Thyroid gland (tissue), 4 donors: Measurements from ENCODE around the gene SLC22A1. TPM values are rescaled to one million over a fixed set of nuclear protein-coding genes. Genes with fewer than 3 reads are reported as not detected.

Experiments
- DNase-seq, 2 donors: peaks; one replicate each; pipeline ENCODE4 v3.0.0-alpha.2; 2019
- H3K27ac ChIP-seq, 3 donors: fragments of 200-600 bp; sonication (generic); 1 replicate in 2 of 3; 2 replicates in 1 of 3; pipeline ENCODE4 v1.5.1; 2016 to 2019; ENCODE audit warnings: mild to moderate bottlenecking in 1 of 3, moderate library complexity in 1 of 3
- H3K27me3 ChIP-seq: fragments of 200-600 bp; sonication (generic); one replicate; pipeline ENCODE4 v1.5.1; 2019
- H3K36me3 ChIP-seq, 2 donors: fragments of 200-600 bp; sonication (generic); one replicate each; pipeline ENCODE4 v1.5.1; 2016 to 2019
- H3K4me1 ChIP-seq, 2 donors: fragments of 200-600 bp; sonication (generic); one replicate each; pipeline ENCODE4 v1.5.1; 2017 to 2019
- H3K4me3 ChIP-seq, 3 donors: fragments of 200-600 bp; sonication (generic); replicated peaks in 1 of 3; 1 replicate in 2 of 3; 2 replicates in 1 of 3; pipeline ENCODE4 v1.5.1; 2016; ENCODE audit warnings: mild to moderate bottlenecking in 1 of 3
- H3K9me3 ChIP-seq: fragments of 200-600 bp; sonication (generic); one replicate; pipeline ENCODE4 v1.5.1; 2017
- POLR2A ChIP-seq, 2 donors: fragments of 450-650 bp; IDR thresholded peaks; one replicate each; pipeline ENCODE4 v1.6.1; 2017; ENCODE audit warnings: antibody characterized with exemption in 2 of 2, mild to moderate bottlenecking in 2 of 2, moderate library complexity in 1 of 2
- whole genome bisulfite sequencing, 2 donors: methylation state at CpG; one replicate each; pipeline ENCODE4 v1.1.5; 2017; 5-methylcytosine and 5-hydroxymethylcytosine counted together
- intact Hi-C: fragments of 100-400 bp; cut with DNase I; formaldehyde crosslinking; loops from one replicate; pipeline ENCODE4 v1.15.1; 2023
- small RNA-seq: library from RNA; depleted of rRNA; stranded (forward); fragments of <200 nt; gene quantifications from one replicate; pipeline ENCODE3, GENCODE V24; 2016
- total RNA-seq, 4 donors: library from RNA; depleted of rRNA; stranded (reverse); fragments of >200 nt; gene quantifications; one replicate each; pipeline ENCODE4 v1.2.3, GENCODE V29; 2016
- TF ChIP-seq, protein P1 (sequence below), 6 experiments: fragments of 200-600 bp in 3 of 6; fragments of 450-650 bp in 3 of 6; sonication (generic) in 3 of 6; IDR thresholded peaks; one replicate each; pipeline ENCODE4 v1.5.1; 2016 to 2019; ENCODE audit warnings: antibody characterized with exemption in 6 of 6, mild to moderate bottlenecking in 2 of 6, inconsistent platforms in 1 of 6, moderate library complexity in 1 of 6

SLC22A1 gene
- total RNA-seq, 4 donors from 2014 or later: 2.0 to 4.8 (median 3.7) TPM

- no peak for DNase-seq
- no peak overlapping the region for H3K27ac ChIP-seq
- no peaks in the 10 kb centered on the region for H3K9me3 ChIP-seq
- peaks cover 5 to 7% of the 10 kb centered on the region in 2 donors for H3K4me1 ChIP-seq
- TF ChIP-seq, protein P1, sequence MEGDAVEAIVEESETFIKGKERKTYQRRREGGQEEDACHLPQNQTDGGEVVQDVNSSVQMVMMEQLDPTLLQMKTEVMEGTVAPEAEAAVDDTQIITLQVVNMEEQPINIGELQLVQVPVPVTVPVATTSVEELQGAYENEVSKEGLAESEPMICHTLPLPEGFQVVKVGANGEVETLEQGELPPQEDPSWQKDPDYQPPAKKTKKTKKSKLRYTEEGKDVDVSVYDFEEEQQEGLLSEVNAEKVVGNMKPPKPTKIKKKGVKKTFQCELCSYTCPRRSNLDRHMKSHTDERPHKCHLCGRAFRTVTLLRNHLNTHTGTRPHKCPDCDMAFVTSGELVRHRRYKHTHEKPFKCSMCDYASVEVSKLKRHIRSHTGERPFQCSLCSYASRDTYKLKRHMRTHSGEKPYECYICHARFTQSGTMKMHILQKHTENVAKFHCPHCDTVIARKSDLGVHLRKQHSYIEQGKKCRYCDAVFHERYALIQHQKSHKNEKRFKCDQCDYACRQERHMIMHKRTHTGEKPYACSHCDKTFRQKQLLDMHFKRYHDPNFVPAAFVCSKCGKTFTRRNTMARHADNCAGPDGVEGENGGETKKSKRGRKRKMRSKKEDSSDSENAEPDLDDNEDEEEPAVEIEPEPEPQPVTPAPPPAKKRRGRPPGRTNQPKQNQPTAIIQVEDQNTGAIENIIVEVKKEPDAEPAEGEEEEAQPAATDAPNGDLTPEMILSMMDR (IDR thresholded peaks at IDR 0.05): no peak
- TF ChIP-seq POLR2A (IDR thresholded peaks at IDR 0.05): no peak
- intact Hi-C loops: no loop called here
- H3K27me3 ChIP-seq: no peaks in the 10 kb centered on the region
- H3K4me3 ChIP-seq: no peak overlapping the region
- no peaks in the 10 kb centered on the region for H3K36me3 ChIP-seq
- 73 to 80% methylated on average over 3 of the region's 3 CpGs for WGBS, 2 donors
Measured at GRCh38 chr6:160203076-160203475, 81.5 kb downstream of the SLC22A1 start.

- DNase-seq: no peak
- Histone ChIP-seq H3K36me3 (no peaks in the 10 kb centered on the region), H3K9me3 (no peaks in the 10 kb centered on the region), H3K4me3 (no peak overlapping the region), H3K27ac (no peak overlapping the region), H3K27me3 (no peaks in the 10 kb centered on the region), H3K4me1 (peaks cover 5 to 7% of the 10 kb centered on the region in 2 donors)
- no peak for TF ChIP-seq POLR2A (IDR thresholded peaks at IDR 0.05)
- TF ChIP-seq, protein P1 (IDR thresholded peaks at IDR 0.05): no peak
- intact Hi-C loops: no loop called here
Measured at GRCh38 chr6:160203522-160203921, 81.9 kb downstream of the SLC22A1 start.

- Histone ChIP-seq H3K27ac (no peak overlapping the region), H3K27me3 (no peaks in the 10 kb centered on the region), H3K36me3 (no peaks in the 10 kb centered on the region), H3K4me1 (peaks cover 5 to 7% of the 10 kb centered on the region in 2 donors), H3K9me3 (no peaks in the 10 kb centered on the region), H3K4me3 (no peak overlapping the region)
- DNase-seq: no peak
- TF ChIP-seq POLR2A (IDR thresholded peaks at IDR 0.05): no peak
- TF ChIP-seq, protein P1 (IDR thresholded peaks at IDR 0.05): no peak
- intact Hi-C loops: no loop called here
- 76 to 84% methylated on average over 2 of the region's 2 CpGs for WGBS, 2 donors
Measured at GRCh38 chr6:160203953-160204352, 82.3 kb downstream of the SLC22A1 start.

DNA sequence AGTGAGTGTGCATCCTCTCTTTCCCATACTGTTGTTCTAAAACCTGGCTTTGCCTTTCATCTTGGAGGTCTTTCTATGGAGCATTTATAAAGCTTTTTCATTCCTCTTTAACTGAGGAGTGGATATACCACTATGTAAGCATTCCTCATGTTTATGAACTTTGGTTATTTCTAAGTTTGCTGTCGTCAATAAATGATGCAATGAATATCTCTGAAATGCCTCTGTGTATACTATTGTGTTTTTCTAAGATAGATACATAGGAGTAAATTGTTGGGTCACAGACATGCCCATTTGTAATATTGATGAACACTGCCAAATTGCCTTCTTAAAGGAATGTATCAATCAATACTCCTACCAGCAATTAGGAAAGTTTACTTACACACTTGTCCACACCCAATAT is 83.1 kb downstream of the SLC22A1 start:
- Histone ChIP-seq H3K4me3 (no peak overlapping the region), H3K9me3 (no peaks in the 10 kb centered on the region), H3K4me1 (peaks cover 5 to 7% of the 10 kb centered on the region in 2 donors), H3K36me3 (no peaks in the 10 kb centered on the region), H3K27ac (no peak overlapping the region), H3K27me3 (no peaks in the 10 kb centered on the region)
- 93 to 96% methylated on average over 1 of the region's 1 CpG for WGBS, 2 donors
- DNase-seq: no peak
- TF ChIP-seq POLR2A (IDR thresholded peaks at IDR 0.05): no peak
- intact Hi-C loops: no loop called here

DNA sequence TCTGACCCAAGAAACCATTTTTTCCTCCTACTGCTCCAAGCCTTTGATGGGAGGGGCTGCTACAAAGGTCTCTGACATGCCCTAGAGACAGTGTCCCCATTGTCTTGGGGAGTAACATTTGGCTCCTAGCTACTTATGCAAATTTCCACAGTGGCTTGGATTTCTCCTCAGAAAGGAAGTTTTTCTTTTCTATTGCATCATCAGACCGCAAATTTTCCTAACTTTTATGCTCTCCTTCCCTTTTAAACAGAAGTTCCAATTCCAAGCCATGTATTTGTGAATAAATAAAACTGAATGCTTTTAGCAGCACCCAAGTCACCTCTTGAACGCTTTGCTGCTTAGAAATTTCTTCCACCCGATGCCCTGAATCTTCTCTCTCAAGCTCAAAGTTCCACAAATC is 86.0 kb downstream of the SLC22A1 start:
- TF ChIP-seq POLR2A (IDR thresholded peaks at IDR 0.05): no peak
- TF ChIP-seq, protein P1 (IDR thresholded peaks at IDR 0.05): no peak
- 86 to 87% methylated on average over 3 of the region's 3 CpGs for WGBS, 2 donors
- H3K36me3 ChIP-seq: no peaks in the 10 kb centered on the region
- H3K27me3 ChIP-seq: no peaks in the 10 kb centered on the region
- H3K4me3 ChIP-seq: no peak overlapping the region
- no peak for DNase-seq
- H3K9me3 ChIP-seq: no peaks in the 10 kb centered on the region
- H3K4me1 ChIP-seq: peaks cover 0 to 5% of the 10 kb centered on the region in 2 donors
- intact Hi-C loops: no loop called here
- no peak overlapping the region for H3K27ac ChIP-seq

Small RNA genes lying within 50 kb of the gene (small RNA-seq; reads per million reads assigned to genes)
- not detected for gene AL645733.1

Other genes starting within 250 kb of the SLC22A1 start
- not detected for gene MAS1, start 230.8 kb upstream of the SLC22A1 start, total RNA-seq
- gene IGF2R, start 152.7 kb upstream of the SLC22A1 start, total RNA-seq: 100 to 1,000 TPM in 2 of 4 donors, 10 to 100 TPM in 2; 82.1 to 104 (median 94.2) TPM
- not detected for gene SLC22A2, start 137.0 kb downstream of the SLC22A1 start, total RNA-seq
- gene SLC22A3, start 226.6 kb downstream of the SLC22A1 start, total RNA-seq: 1 to 10 TPM in 3 of 4 donors, under 1 TPM in 1; 0.67 to 3.9 (median 2.5) TPM